ENCODE results near the gene TBL3. TPM values are rescaled to one million over a fixed set of nuclear protein-coding genes. Genes with fewer than 3 reads are reported as not detected.

The TBL3 gene
- total and polyA plus RNA-seq, 9 of the 15 experiments (the other 6 are each of a cell fraction or from before 2014, with no cell fraction given), result 0.97 to 117 (median 24.5) TPM

DNA sequence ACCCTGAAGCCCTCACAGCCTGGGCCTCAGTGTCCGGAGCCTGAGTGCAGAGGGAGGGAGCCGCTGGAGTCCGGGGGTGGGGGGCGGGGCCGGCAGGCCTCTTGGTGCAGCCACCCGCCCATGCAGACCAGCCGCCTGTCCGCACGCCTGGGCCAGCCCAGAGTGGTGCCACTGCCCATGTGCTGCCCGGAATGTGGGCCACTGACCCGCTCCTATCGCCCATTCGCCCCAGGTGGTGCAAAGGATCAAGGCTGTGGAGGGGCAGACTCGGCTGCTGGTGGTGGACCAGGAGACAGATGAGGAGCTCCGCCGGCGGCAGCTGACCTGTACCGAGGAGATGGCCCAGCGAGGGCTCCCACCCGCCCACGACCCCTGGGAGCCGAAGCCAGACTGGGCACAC is 57.5 kb downstream of the TBL3 start:
- peaks cover 25 to 83% of the 10 kb centered on the region in 2 experiments for H3K4me1 ChIP-seq (replicated peaks in 1 of 2; ENCODE audit: control insufficient read depth in 2 of 2, insufficient read depth in 2 of 2, low read length in 2 of 2)
- intact Hi-C loops (cut with micrococcal nuclease), result no loop called here
- CTCF ChIA-PET (ENCODE audit: low intra/inter-chr PET ratio), result no interaction called here

GRCh38 chr16:2030036-2030435 is 58.2 kb downstream of the TBL3 start:
- POLR2A ChIA-PET, result interaction anchor here (0.6 to 1.5 kb wide), 3 partner anchors 11 to 125 kb away, joined by 3 to 6 read pairs (median 3); partner anchors contain the start of gene TRAF7
- no TSS peak for BruUV-seq (replicated peaks)

More for the DNA sequence above, 57.5 kb downstream of the TBL3 start:
- H3K79me2 ChIP-seq (ENCODE audit: control insufficient read depth, insufficient read depth, low read length), result peaks cover 21% of the 10 kb centered on the region
- POLR2A ChIA-PET, result interaction anchor here (0.8 to 1.5 kb wide), 2 partner anchors 12 to 126 kb away, joined by 3 to 6 read pairs; partner anchors contain the start of gene TRAF7
- no peak overlapping the region for H2AFZ ChIP-seq (ENCODE audit: low read depth, low read length)
- no peaks in the 10 kb centered on the region for H3K27me3 ChIP-seq (ENCODE audit: control insufficient read depth in 2 of 2, insufficient read depth in 2 of 2, low read length in 2 of 2)
- FAIRE-seq, result no peak
- no peak for DNase-seq (ENCODE audit: extremely low read depth in 1 of 4, low spot score in 3 of 4)
- H3K4me3 ChIP-seq, result no peak overlapping the region
- no peak overlapping the region for H3K27ac ChIP-seq (ENCODE audit: extremely low read depth, low read depth, low read length)
- ATAC-seq, result no peak
- H3K9me1 ChIP-seq (ENCODE audit: control insufficient read depth, insufficient read depth, low read length), result peaks cover 3% of the 10 kb centered on the region
- H3K4me2 ChIP-seq (ENCODE audit: insufficient read depth, low read length), result no peak overlapping the region
- BruUV-seq (replicated peaks), result no TSS peak
- H3K36me3 ChIP-seq (ENCODE audit: control insufficient read depth, insufficient read depth, low read length), result peaks cover 7% of the 10 kb centered on the region; the same call in 1 of the 3 replicates
- TF ChIP-seq MEF2D (tag; conservative IDR thresholded peaks at IDR 0.05; ENCODE audit: low read depth) (no peak), EGR1 (conservative IDR thresholded peaks at IDR 0.05) (peak; percentile 67)
- WGBS (ENCODE audit: insufficient coverage, low coverage, missing lambda C conversion rate), result no CpG with 5 or more reads among the region's 22 CpGs
- 0 out of 2 replicates have a peak, but pooled peaks cover 7% of the 10 kb centered on the region for H4K20me1 ChIP-seq (replicated peaks; ENCODE audit: control insufficient read depth, insufficient read depth, low read length)
- in situ Hi-C loops (cut with MboI), result no loop called here
- H3K9me3 ChIP-seq (replicated peaks; ENCODE audit: control insufficient read depth, insufficient read depth, low read depth, low read length), result no peaks in the 10 kb centered on the region
- H3K9ac ChIP-seq (ENCODE audit: insufficient read depth in 1 of 2, low read depth in 2 of 2, low read length in 2 of 2), result peak overlapping the region in 1 of 2 experiments; percentile 71; a peak in 2 of 4 replicates

More at GRCh38 chr16:2030036-2030435, 58.2 kb downstream of the TBL3 start:
- Histone ChIP-seq H3K9me1 (ENCODE audit: control insufficient read depth, insufficient read depth, low read length) (peaks cover 3% of the 10 kb centered on the region), H3K4me1 (replicated peaks in 1 of 2; ENCODE audit: control insufficient read depth in 2 of 2, insufficient read depth in 2 of 2, low read length in 2 of 2) (peaks cover 25 to 86% of the 10 kb centered on the region in 2 experiments), H2AFZ (ENCODE audit: low read depth, low read length) (no peak overlapping the region), H3K9ac (ENCODE audit: insufficient read depth in 1 of 2, low read depth in 2 of 2, low read length in 2 of 2) (peak overlapping the region in 1 of 2 experiments; percentile 55; a peak in 1 of 4 replicates), H3K27me3 (ENCODE audit: control insufficient read depth in 2 of 2, insufficient read depth in 2 of 2, low read length in 2 of 2) (no peaks in the 10 kb centered on the region), H3K36me3 (ENCODE audit: control insufficient read depth, insufficient read depth, low read length) (peaks cover 7% of the 10 kb centered on the region; the same call in 1 of the 3 replicates), H3K27ac (ENCODE audit: extremely low read depth, low read depth, low read length) (no peak overlapping the region), H3K79me2 (ENCODE audit: control insufficient read depth, insufficient read depth, low read length) (peaks cover 25% of the 10 kb centered on the region), H4K20me1 (replicated peaks; ENCODE audit: control insufficient read depth, insufficient read depth, low read length) (0 out of 2 replicates have a peak, but pooled peaks cover 7% of the 10 kb centered on the region), H3K4me3 (no peak overlapping the region), H3K9me3 (replicated peaks; ENCODE audit: control insufficient read depth, insufficient read depth, low read depth, low read length) (no peaks in the 10 kb centered on the region), H3K4me2 (ENCODE audit: insufficient read depth, low read length) (no peak overlapping the region)
- no peak for DNase-seq (ENCODE audit: extremely low read depth in 1 of 4, low spot score in 3 of 4)
- TF ChIP-seq, protein P1, sequence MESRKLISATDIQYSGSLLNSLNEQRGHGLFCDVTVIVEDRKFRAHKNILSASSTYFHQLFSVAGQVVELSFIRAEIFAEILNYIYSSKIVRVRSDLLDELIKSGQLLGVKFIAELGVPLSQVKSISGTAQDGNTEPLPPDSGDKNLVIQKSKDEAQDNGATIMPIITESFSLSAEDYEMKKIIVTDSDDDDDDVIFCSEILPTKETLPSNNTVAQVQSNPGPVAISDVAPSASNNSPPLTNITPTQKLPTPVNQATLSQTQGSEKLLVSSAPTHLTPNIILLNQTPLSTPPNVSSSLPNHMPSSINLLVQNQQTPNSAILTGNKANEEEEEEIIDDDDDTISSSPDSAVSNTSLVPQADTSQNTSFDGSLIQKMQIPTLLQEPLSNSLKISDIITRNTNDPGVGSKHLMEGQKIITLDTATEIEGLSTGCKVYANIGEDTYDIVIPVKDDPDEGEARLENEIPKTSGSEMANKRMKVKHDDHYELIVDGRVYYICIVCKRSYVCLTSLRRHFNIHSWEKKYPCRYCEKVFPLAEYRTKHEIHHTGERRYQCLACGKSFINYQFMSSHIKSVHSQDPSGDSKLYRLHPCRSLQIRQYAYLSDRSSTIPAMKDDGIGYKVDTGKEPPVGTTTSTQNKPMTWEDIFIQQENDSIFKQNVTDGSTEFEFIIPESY (CRISPR knock-in tag; IDR thresholded peaks at IDR 0.05), result peak; percentile 98
- TF ChIP-seq SMARCA4 (IDR thresholded peaks at IDR 0.05), result no peak
- WGBS (ENCODE audit: insufficient coverage, low coverage, missing lambda C conversion rate), result 78% methylated on average over 11 of the region's 11 CpGs
- no peak for FAIRE-seq
- no peak for ATAC-seq
- in situ Hi-C loops (cut with MboI), result no loop called here
- intact Hi-C loops (cut with micrococcal nuclease), result no loop called here
- CTCF ChIA-PET (ENCODE audit: low intra/inter-chr PET ratio), result no interaction called here
